Upper lobe of right lung (tissue), 1 donor: Measurements from ENCODE around the gene KCNH3. TPM values are rescaled to one million over a fixed set of nuclear protein-coding genes. Genes with fewer than 3 reads are reported as not detected.
A peak's percentile ranks its signal among the peaks of the same experiment; 100 is the strongest.

Experiments used
- ATAC-seq: fragments of 200-7000 bp; cut with Tn5 transposase; one replicate; pipeline ENCODE4 v1.9.1; 2020; ENCODE audit warnings: mild to moderate bottlenecking, moderate library complexity
- DNase-seq: peaks from one replicate; pipeline ENCODE4 v3.0.0-alpha.2; 2020
- H3K27ac ChIP-seq: fragments of 200-600 bp; one replicate; pipeline ENCODE4 v1.8.0; 2022
- H3K27me3 ChIP-seq: fragments of 200-600 bp; one replicate; pipeline ENCODE4 v1.8.0; 2022; ENCODE audit warnings: mild to moderate bottlenecking
- H3K36me3 ChIP-seq: fragments of 200-600 bp; one replicate; pipeline ENCODE4 v1.8.0; 2022
- H3K4me1 ChIP-seq: fragments of 200-600 bp; one replicate; pipeline ENCODE4 v1.8.0; 2022
- H3K4me3 ChIP-seq: fragments of 200-600 bp; one replicate; pipeline ENCODE4 v1.8.0; 2022; ENCODE audit warnings: mild to moderate bottlenecking
- H3K9me3 ChIP-seq: fragments of 200-600 bp; one replicate; pipeline ENCODE4 v1.8.0; 2022
- intact Hi-C: fragments of 100-400 bp; cut with DNase I; formaldehyde crosslinking; loops from one replicate; pipeline ENCODE4 v1.11.0; 2022
- total RNA-seq: library from RNA; stranded (reverse); fragmentation: NEBNext Ultra II Directional; extraction: Animal tissue kit (Norgen Biotek cat#: 25700); gene quantifications from one replicate; pipeline ENCODE4 v1.2.1, GENCODE V29; 2021
- TF ChIP-seq, protein P1 (sequence below): fragments of 200-600 bp; IDR thresholded peaks from one replicate; pipeline ENCODE4 v1.8.0; 2022; ENCODE audit warnings: antibody characterized with exemption
- donor health status: DM: no; HTN: yes; CAD: no; lungs with severe emphysema.

Gene KCNH3
- total RNA-seq, 1 donor from 2014 or later, result 0.90 TPM

DNA sequence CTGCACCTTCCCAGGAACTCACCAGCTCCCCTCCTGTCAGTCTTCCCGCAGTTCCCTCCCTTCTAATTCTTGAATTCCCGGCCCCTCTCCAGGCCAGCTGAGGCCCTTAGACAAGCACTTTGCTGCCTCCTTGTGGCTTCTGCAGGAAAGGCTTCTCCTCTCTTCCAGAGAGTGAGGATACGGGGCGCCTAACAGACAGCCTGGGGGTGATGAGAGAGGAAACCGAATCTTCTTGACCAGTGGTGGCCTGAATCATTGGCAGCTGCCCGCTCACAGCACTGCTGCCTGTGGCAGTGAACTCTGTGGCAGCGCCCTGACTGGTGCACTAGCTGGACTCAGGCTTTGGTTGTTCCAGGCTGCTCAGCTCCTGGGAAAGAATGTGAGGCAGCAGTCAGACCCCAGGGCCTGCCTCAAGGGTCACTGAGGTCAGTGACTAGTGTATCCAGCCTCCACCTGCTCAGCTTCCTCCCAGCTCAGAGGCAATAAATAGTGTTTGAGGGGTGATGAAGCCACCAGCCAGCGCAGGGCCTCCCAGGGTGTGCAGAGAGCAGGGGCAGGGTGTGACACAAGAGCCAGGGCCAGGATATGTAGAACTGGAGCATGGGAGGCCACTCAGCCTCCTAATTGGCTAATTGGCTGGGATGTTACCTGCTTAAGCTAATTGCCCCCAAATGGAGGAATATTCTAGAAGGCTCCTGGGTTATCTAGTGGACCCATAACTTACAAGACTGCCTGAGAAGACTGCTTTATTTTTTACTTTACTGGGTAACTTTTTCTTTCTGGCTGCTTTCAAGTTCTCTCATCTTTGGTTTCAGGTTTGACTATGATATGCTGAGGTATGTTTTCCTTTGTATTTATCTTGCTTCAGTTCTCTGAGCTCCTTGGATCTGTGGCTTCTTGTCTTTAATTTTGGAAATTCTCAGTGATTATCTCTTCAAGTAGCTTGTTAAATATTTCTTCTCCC lies 42.0 kb downstream of the KCNH3 start:
- Histone ChIP-seq H3K36me3 (no peaks in the 10 kb centered on the region), H3K4me1 (peaks cover 14% of the 10 kb centered on the region), H3K27ac (no peak overlapping the region), H3K9me3 (no peaks in the 10 kb centered on the region), H3K27me3 (no peaks in the 10 kb centered on the region), H3K4me3 (no peak overlapping the region)
- TF ChIP-seq, protein P1, sequence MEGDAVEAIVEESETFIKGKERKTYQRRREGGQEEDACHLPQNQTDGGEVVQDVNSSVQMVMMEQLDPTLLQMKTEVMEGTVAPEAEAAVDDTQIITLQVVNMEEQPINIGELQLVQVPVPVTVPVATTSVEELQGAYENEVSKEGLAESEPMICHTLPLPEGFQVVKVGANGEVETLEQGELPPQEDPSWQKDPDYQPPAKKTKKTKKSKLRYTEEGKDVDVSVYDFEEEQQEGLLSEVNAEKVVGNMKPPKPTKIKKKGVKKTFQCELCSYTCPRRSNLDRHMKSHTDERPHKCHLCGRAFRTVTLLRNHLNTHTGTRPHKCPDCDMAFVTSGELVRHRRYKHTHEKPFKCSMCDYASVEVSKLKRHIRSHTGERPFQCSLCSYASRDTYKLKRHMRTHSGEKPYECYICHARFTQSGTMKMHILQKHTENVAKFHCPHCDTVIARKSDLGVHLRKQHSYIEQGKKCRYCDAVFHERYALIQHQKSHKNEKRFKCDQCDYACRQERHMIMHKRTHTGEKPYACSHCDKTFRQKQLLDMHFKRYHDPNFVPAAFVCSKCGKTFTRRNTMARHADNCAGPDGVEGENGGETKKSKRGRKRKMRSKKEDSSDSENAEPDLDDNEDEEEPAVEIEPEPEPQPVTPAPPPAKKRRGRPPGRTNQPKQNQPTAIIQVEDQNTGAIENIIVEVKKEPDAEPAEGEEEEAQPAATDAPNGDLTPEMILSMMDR, result peak; percentile 86
- DNase-seq (no peak), ATAC-seq (peak; percentile 91)
- intact Hi-C loops, result no loop called here

DNA sequence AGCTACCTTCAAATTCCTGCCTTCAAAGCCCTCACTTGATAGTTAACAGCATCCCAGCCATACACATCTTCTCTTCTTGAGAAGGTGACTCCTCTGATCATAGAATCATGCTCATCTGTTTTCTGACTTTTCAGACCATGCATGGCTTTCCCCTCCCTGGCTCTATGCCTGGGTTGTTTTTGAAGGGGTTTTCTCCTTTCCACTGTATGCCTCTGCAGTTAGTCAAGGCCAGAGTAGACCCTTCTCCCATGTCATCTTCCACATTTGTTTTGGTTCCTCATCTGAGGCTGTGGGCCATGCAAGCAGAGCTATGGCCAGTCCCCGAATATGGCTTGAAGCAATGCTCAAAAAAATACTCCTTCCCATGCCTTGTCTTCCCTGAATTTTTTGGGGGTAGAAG lies 43.4 kb downstream of the KCNH3 start:
- no peak overlapping the region for H3K4me3 ChIP-seq
- no peak overlapping the region for H3K27ac ChIP-seq
- DNase-seq (no peak), ATAC-seq (no peak)
- no peaks in the 10 kb centered on the region for H3K27me3 ChIP-seq
- TF ChIP-seq, protein P1, result no peak
- intact Hi-C loops, result no loop called here
- H3K9me3 ChIP-seq, result no peaks in the 10 kb centered on the region
- H3K36me3 ChIP-seq, result no peaks in the 10 kb centered on the region
- peaks cover 14% of the 10 kb centered on the region for H3K4me1 ChIP-seq

- Histone ChIP-seq H3K27ac (no peak overlapping the region), H3K9me3 (no peaks in the 10 kb centered on the region), H3K4me3 (no peak overlapping the region), H3K4me1 (peaks cover 14% of the 10 kb centered on the region), H3K36me3 (no peaks in the 10 kb centered on the region), H3K27me3 (no peaks in the 10 kb centered on the region)
- no peak for ATAC-seq
- TF ChIP-seq, protein P1, result no peak
- no peak for DNase-seq
- intact Hi-C loops, result no loop called here
Measured at GRCh38 chr12:49582850-49583249, 44.0 kb downstream of the KCNH3 start.

DNA sequence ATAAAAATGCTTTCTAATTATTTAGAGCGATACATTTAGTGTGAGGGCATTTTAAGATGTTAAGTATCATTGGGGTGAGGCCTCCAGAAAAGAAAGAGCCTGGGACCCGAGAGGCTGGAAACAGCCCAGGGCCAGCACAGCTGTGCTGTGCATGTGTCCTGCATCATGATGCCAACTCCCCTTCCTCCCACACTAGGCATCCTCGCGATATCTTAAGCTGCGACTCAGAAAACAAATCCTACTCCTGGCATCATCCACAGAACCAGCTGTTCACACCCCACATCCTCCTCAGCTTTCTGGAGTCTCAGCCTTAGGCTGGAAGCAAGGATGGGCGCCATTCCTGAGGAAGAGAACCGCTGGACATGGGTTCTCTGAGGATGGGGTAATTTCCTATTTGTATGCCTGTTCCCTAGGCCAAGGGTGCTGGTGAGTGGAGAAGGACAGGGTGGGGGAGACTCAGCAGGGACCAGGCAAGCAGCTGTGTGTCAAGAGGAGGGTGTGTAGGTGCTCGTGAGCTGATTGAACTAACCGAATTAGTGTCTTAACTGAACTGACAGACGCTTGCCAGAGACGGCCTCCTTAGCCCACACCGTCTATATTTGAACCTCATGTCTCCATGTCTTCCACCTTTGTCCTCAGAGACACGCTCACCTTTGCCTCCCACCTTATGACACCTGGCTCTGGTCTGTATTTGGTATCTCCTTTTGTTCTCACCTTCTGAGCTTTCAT lies 44.7 kb downstream of the KCNH3 start:
- ATAC-seq, result no peak
- peaks cover 14% of the 10 kb centered on the region for H3K4me1 ChIP-seq

DNA sequence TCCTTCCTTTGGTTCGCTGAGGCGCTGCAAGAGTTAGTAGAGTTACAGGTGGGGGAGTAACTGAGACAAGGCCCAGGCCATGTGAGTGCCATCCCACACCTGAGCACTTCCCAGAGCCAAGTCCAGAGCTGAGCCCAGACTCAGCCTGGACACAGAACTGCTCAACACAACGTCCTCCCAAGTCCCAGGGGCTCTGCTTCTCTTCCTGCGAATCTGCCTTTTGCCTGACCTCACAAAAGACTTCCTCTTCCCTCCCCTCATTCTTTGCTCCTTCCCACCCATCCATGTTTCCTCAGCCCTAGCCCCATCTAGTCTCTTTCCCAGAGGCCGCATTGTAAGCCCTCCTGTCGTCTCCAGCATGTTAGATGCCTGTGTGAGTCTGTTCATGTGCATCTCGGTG lies 45.8 kb downstream of the KCNH3 start:
- Histone ChIP-seq H3K27ac (no peak overlapping the region), H3K27me3 (no peaks in the 10 kb centered on the region), H3K9me3 (no peaks in the 10 kb centered on the region), H3K4me3 (no peak overlapping the region), H3K4me1 (peaks cover 14% of the 10 kb centered on the region), H3K36me3 (no peaks in the 10 kb centered on the region)
- ATAC-seq (no peak), DNase-seq (no peak)
- TF ChIP-seq, protein P1, result no peak
- intact Hi-C loops, result no loop called here

More for the DNA sequence above, 44.7 kb downstream of the KCNH3 start:
- no peak for DNase-seq
- Histone ChIP-seq H3K27me3 (no peaks in the 10 kb centered on the region), H3K4me3 (no peak overlapping the region), H3K36me3 (no peaks in the 10 kb centered on the region), H3K27ac (no peak overlapping the region), H3K9me3 (no peaks in the 10 kb centered on the region)
- TF ChIP-seq, protein P1, result no peak
- intact Hi-C loops, result no loop called here
